ENCODE measurements around the gene OR51F1. TPM values are rescaled to one million over a fixed set of nuclear protein-coding genes. Genes with fewer than 3 reads are reported as not detected.

Gene OR51F1
- total and polyA plus RNA-seq, 2 experiments from 2014 or later = not detected

DNA sequence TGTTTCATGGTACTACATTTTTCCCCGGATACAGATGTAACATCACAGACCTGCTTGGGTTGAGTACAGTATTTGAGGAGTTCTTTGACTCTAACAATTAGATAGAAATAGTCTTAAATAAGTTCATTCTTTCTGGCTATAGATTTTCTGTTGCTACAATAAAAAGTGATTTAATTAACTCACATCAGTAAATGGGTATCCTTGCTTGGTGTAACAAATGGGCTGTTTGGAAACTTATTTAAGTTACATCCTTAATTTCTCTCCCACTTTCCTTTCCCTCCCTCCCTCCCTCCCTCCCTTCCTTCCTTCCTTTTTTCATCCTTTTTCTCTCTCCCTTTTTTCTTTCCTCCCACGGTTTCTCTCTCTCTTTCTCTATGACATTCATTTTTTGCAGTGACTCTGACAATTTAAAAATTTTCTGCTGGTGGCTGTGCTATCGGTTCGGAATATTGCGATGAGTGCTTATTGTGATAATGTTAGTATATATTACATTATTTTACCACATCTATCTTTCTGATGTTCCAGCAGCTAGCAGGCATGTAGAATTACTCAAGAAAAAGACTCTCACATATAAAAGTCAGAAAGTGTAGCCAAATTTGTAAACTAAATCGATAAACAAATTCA is 3.2 kb downstream of the OR51F1 start:
- no peaks in the 10 kb centered on the region; the same call in 1 of the 2 replicates for H3K9me2 ChIP-seq (ENCODE audit: insufficient read depth)
- Mint-ChIP-seq H3K9me3 (no peaks in the 10 kb centered on the region), H3K36me3 (ENCODE audit: low read depth) (no peaks in the 10 kb centered on the region), H3K27me3 (ENCODE audit: insufficient read depth, low read depth, poor library complexity) (no peaks in the 10 kb centered on the region), H3K27ac (no peak overlapping the region), H3K4me1 (no peaks in the 10 kb centered on the region), H3K4me3 (no peak overlapping the region)
- no peak overlapping the region for H3K27ac ChIP-seq (ENCODE audit: low read depth)
- no peak overlapping the region for H3K4me3 ChIP-seq
- no peaks in the 10 kb centered on the region for H3F3A ChIP-seq (replicated peaks; ENCODE audit: low read depth)
- TF ChIP-seq CREB1 (CRISPR knock-in tag; IDR thresholded peaks at IDR 0.05; ENCODE audit: low read depth) = no peak
- no peak for TF ChIP-seq POLR2AphosphoS5 (IDR thresholded peaks at IDR 0.05; ENCODE audit: low read depth)
- TF ChIP-seq, protein P1, sequence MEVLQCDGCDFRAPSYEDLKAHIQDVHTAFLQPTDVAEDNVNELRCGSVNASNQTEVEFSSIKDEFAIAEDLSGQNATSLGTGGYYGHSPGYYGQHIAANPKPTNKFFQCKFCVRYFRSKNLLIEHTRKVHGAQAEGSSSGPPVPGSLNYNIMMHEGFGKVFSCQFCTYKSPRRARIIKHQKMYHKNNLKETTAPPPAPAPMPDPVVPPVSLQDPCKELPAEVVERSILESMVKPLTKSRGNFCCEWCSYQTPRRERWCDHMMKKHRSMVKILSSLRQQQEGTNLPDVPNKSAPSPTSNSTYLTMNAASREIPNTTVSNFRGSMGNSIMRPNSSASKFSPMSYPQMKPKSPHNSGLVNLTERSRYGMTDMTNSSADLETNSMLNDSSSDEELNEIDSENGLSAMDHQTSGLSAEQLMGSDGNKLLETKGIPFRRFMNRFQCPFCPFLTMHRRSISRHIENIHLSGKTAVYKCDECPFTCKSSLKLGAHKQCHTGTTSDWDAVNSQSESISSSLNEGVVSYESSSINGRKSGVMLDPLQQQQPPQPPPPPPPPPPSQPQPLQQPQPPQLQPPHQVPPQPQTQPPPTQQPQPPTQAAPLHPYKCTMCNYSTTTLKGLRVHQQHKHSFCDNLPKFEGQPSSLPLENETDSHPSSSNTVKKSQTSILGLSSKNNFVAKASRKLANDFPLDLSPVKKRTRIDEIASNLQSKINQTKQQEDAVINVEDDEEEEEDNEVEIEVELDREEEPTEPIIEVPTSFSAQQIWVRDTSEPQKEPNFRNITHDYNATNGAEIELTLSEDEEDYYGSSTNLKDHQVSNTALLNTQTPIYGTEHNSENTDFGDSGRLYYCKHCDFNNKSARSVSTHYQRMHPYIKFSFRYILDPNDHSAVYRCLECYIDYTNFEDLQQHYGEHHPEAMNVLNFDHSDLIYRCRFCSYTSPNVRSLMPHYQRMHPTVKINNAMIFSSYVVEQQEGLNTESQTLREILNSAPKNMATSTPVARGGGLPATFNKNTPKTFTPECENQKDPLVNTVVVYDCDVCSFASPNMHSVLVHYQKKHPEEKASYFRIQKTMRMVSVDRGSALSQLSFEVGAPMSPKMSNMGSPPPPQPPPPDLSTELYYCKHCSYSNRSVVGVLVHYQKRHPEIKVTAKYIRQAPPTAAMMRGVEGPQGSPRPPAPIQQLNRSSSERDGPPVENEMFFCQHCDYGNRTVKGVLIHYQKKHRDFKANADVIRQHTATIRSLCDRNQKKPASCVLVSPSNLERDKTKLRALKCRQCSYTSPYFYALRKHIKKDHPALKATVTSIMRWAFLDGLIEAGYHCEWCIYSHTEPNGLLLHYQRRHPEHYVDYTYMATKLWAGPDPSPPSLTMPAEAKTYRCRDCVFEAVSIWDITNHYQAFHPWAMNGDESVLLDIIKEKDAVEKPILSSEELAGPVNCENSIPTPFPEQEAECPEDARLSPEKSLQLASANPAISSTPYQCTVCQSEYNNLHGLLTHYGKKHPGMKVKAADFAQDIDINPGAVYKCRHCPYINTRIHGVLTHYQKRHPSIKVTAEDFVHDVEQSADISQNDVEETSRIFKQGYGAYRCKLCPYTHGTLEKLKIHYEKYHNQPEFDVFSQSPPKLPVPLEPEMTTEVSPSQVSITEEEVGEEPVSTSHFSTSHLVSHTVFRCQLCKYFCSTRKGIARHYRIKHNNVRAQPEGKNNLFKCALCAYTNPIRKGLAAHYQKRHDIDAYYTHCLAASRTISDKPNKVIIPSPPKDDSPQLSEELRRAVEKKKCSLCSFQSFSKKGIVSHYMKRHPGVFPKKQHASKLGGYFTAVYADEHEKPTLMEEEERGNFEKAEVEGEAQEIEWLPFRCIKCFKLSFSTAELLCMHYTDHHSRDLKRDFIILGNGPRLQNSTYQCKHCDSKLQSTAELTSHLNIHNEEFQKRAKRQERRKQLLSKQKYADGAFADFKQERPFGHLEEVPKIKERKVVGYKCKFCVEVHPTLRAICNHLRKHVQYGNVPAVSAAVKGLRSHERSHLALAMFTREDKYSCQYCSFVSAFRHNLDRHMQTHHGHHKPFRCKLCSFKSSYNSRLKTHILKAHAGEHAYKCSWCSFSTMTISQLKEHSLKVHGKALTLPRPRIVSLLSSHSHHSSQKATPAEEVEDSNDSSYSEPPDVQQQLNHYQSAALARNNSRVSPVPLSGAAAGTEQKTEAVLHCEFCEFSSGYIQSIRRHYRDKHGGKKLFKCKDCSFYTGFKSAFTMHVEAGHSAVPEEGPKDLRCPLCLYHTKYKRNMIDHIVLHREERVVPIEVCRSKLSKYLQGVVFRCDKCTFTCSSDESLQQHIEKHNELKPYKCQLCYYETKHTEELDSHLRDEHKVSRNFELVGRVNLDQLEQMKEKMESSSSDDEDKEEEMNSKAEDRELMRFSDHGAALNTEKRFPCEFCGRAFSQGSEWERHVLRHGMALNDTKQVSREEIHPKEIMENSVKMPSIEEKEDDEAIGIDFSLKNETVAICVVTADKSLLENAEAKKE (CRISPR knock-in tag; IDR thresholded peaks at IDR 0.05) = no peak
- no peak for TF ChIP-seq ZNF114 (CRISPR knock-in tag; IDR thresholded peaks at IDR 0.05)
- TF ChIP-seq ZNF331 (CRISPR knock-in tag; IDR thresholded peaks at IDR 0.05; ENCODE audit: low read depth) = no peak
- no peak for TF ChIP-seq EZH2 (IDR thresholded peaks at IDR 0.05; ENCODE audit: low read depth, unreplicated experiment)
- TF ChIP-seq JUNB (IDR thresholded peaks at IDR 0.05; ENCODE audit: unreplicated experiment) = no peak
- H3K4me1 ChIP-seq (ENCODE audit: insufficient read depth) = no peaks in the 10 kb centered on the region
- H3K36me3 ChIP-seq (ENCODE audit: insufficient read depth) = no peaks in the 10 kb centered on the region
- no peaks in the 10 kb centered on the region for H3K79me2 ChIP-seq (replicated peaks; ENCODE audit: insufficient read depth)
- H3K4me2 ChIP-seq = no peak overlapping the region
- DNase-seq (ENCODE audit: low spot score) (no peak), ATAC-seq (no peak)
- H2AFZ ChIP-seq = no peak overlapping the region
- no peaks in the 10 kb centered on the region for H4K20me1 ChIP-seq (replicated peaks; ENCODE audit: insufficient read depth)
- H3K27me3 ChIP-seq (ENCODE audit: insufficient read depth) = no peaks in the 10 kb centered on the region
